Neuronal stem cell (in vitro differentiated cells): ENCODE results near the gene C6orf132.
A peak's percentile ranks its signal among the peaks of the same experiment; 100 is the strongest.

Source experiments
- DNase-seq: peaks from one replicate; pipeline ENCODE4 v3.0.0-alpha.2; 2013; ENCODE audit warnings: low spot score
- H2AFZ ChIP-seq: one replicate; pipeline ENCODE4 v1.6.1; 2013; ENCODE audit warnings: mild to moderate bottlenecking, low read length, inconsistent platforms
- H2AK5ac ChIP-seq: 2 replicates; pipeline ENCODE4 v1.6.1; 2013; ENCODE audit warnings: low read depth, mild to moderate bottlenecking, inconsistent platforms, low read length, moderate library complexity, mixed read lengths
- H2BK120ac ChIP-seq: 2 replicates; pipeline ENCODE4 v1.6.1; 2013; ENCODE audit warnings: low read depth, mild to moderate bottlenecking, inconsistent platforms, low read length, moderate library complexity, mixed read lengths
- H2BK12ac ChIP-seq: one replicate; pipeline ENCODE4 v1.6.1; 2013; ENCODE audit warnings: low read length, inconsistent platforms
- H2BK15ac ChIP-seq: 2 replicates; pipeline ENCODE4 v1.6.1; 2013; ENCODE audit warnings: mild to moderate bottlenecking, low read length, inconsistent platforms, mixed read lengths
- H2BK5ac ChIP-seq: one replicate; pipeline ENCODE4 v1.6.1; 2013; ENCODE audit warnings: inconsistent platforms, mild to moderate bottlenecking, low read length, moderate library complexity
- H3K14ac ChIP-seq: one replicate; pipeline ENCODE4 v1.6.1; 2013; ENCODE audit warnings: low read length, inconsistent platforms
- H3K18ac ChIP-seq: 2 replicates; pipeline ENCODE4 v1.6.1; 2013; ENCODE audit warnings: low read length, inconsistent platforms
- H3K23ac ChIP-seq: 2 replicates; pipeline ENCODE4 v1.6.1; 2013; ENCODE audit warnings: low read depth, mild to moderate bottlenecking, mixed read lengths, low read length, inconsistent platforms; ENCODE audit not compliant: poor library complexity
- H3K27ac ChIP-seq: replicated peaks from 3 replicates; pipeline ENCODE4 v1.5.1; 2013; ENCODE audit warnings: low read length, inconsistent platforms
- H3K27me3 ChIP-seq, 3 experiments: 2 replicates each; pipeline ENCODE4 v1.6.1; 2013; ENCODE audit warnings: low read length in 3 of 3, mild to moderate bottlenecking in 2 of 3, inconsistent platforms in 1 of 3, low read depth in 1 of 3, mixed read lengths in 1 of 3, moderate library complexity in 1 of 3; ENCODE audit not compliant: control insufficient read depth in 3 of 3, insufficient read depth in 3 of 3
- H3K36me3 ChIP-seq, 2 donors: replicated peaks in 1 of 2; 2 replicates each; pipeline ENCODE4 v1.6.1; 2013; ENCODE audit warnings: low read length in 2 of 2; ENCODE audit not compliant: control insufficient read depth in 2 of 2, insufficient read depth in 2 of 2
- H3K4ac ChIP-seq: 2 replicates; pipeline ENCODE4 v1.6.1; 2013; ENCODE audit warnings: inconsistent platforms, mild to moderate bottlenecking, low read length, moderate library complexity
- H3K4me1 ChIP-seq, 2 donors: 1 replicate in 1 of 2; 2 replicates in 1 of 2; pipeline ENCODE4 v1.6.1; 2013; ENCODE audit warnings: low read length in 2 of 2, low read depth in 1 of 2; ENCODE audit not compliant: control insufficient read depth in 2 of 2, insufficient read depth in 1 of 2
- H3K4me2 ChIP-seq: one replicate; pipeline ENCODE4 v1.6.1; 2013; ENCODE audit warnings: mild to moderate bottlenecking, low read length, inconsistent platforms; ENCODE audit not compliant: insufficient read depth, poor library complexity, severe bottlenecking
- H3K4me3 ChIP-seq, 2 donors: 2 replicates each; pipeline ENCODE4 v1.5.1; 2013; ENCODE audit warnings: low read length in 2 of 2, mild to moderate bottlenecking in 2 of 2, inconsistent platforms in 1 of 2, moderate library complexity in 1 of 2
- H3K79me1 ChIP-seq: one replicate; pipeline ENCODE4 v1.6.1; 2013; ENCODE audit warnings: low read depth, mild to moderate bottlenecking, inconsistent platforms, low read length, moderate library complexity
- H3K9ac ChIP-seq: one replicate; pipeline ENCODE4 v1.6.1; 2013; ENCODE audit warnings: mild to moderate bottlenecking, low read depth, low read length, inconsistent platforms; ENCODE audit not compliant: poor library complexity
- H3K9me3 ChIP-seq, 2 donors: replicated peaks in 1 of 2; 2 replicates each; pipeline versions ENCODE3 to v1.6.1; 2013; ENCODE audit warnings: low read length in 2 of 2, mild to moderate bottlenecking in 2 of 2, inconsistent platforms in 1 of 2, low read depth in 1 of 2, mixed read lengths in 1 of 2, moderate library complexity in 1 of 2; ENCODE audit not compliant: control insufficient read depth in 2 of 2, insufficient read depth in 1 of 2
- H4K8ac ChIP-seq: one replicate; pipeline ENCODE4 v1.6.1; 2013; ENCODE audit warnings: low read depth, mild to moderate bottlenecking, inconsistent platforms, low read length, moderate library complexity
- H4K91ac ChIP-seq: one replicate; pipeline ENCODE4 v1.6.1; 2013; ENCODE audit warnings: low read length, low read depth, mild to moderate bottlenecking, inconsistent platforms; ENCODE audit not compliant: poor library complexity
- WGBS, 2 donors: extraction: QIAGEN DNeasy Blood & Tissue Kit; methylation state at CpG; one replicate each; pipeline ENCODE4 v1.1.7; 2013; ENCODE audit warnings: missing lambda C conversion rate in 2 of 2, mixed read lengths in 1 of 2; ENCODE audit not compliant: insufficient read length in 2 of 2, insufficient replicate concordance in 1 of 2; ENCODE audit errors: extremely low coverage in 2 of 2; 5-methylcytosine and 5-hydroxymethylcytosine counted together

C6orf132 gene

DNA sequence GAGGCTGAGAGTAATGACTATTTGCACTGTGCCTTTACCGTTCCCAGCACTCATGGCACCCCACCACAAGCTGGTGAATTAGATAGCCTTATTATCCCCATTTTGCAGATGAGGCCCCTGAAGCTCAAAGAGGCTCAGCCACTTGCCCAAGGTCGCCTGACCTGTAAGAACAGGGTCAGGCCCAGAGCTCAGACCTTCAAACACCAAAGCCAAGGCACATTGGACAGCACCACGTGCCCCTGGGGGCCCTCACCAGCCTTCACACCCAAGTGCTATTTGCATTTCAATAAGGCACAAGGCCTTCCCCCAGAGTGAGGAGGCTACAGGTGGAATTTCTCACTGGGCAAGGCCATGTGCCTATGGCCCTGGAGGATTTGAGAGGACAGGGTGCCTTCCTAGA, 14.2 kb upstream of the C6orf132 start:
- Histone ChIP-seq H3K4me3 (no peak overlapping the region), H3K27me3 (peaks cover 0 to 31% (median 2%) of the 10 kb centered on the region in 3 experiments), H3K14ac (no peak overlapping the region), H3K9ac (no peak overlapping the region), H2BK5ac (no peak overlapping the region), H3K79me1 (no peaks in the 10 kb centered on the region), H2BK15ac (peak overlapping the region; percentile 30), H3K23ac (no peak overlapping the region), H3K36me3 (no peaks in the 10 kb centered on the region), H4K8ac (no peak overlapping the region), H3K4me2 (no peak overlapping the region), H3K27ac (no peak overlapping the region), H2AK5ac (peak overlapping the region; percentile 15), H4K91ac (no peak overlapping the region), H3K9me3 (no peaks in the 10 kb centered on the region), H2BK120ac (no peak overlapping the region), H3K4me1 (peaks cover 0 to 18% of the 10 kb centered on the region in 2 donors), H3K4ac (no peak overlapping the region), H2BK12ac (no peak overlapping the region), H3K18ac (peak overlapping the region; percentile 32), H2AFZ (no peak overlapping the region)
- DNase-seq = no peak
- no CpG with 5 or more reads among the region's 3 CpGs for WGBS, 2 donors

GRCh38 chr6:42155293-42155692, 12.9 kb upstream of the C6orf132 start:
- no peak overlapping the region for H3K4ac ChIP-seq
- H3K79me1 ChIP-seq = no peaks in the 10 kb centered on the region
- WGBS, 2 donors = no CpG with 5 or more reads among the region's 4 CpGs
- peak overlapping the region; percentile 4 for H2BK12ac ChIP-seq
- no peak overlapping the region for H3K27ac ChIP-seq
- H3K9ac ChIP-seq = no peak overlapping the region
- no peaks in the 10 kb centered on the region for H3K9me3 ChIP-seq
- no peak overlapping the region for H3K4me2 ChIP-seq
- no peak overlapping the region for H2AFZ ChIP-seq
- H3K18ac ChIP-seq = peak overlapping the region; percentile 15
- peak overlapping the region; percentile 6 for H2BK120ac ChIP-seq
- peaks cover 0 to 35% (median 2%) of the 10 kb centered on the region in 3 experiments for H3K27me3 ChIP-seq
- no peak overlapping the region for H4K91ac ChIP-seq
- peak overlapping the region; percentile 27 for H2AK5ac ChIP-seq
- no peak for DNase-seq
- H3K4me1 ChIP-seq = peaks cover 0 to 15% of the 10 kb centered on the region in 2 donors
- no peak overlapping the region for H2BK15ac ChIP-seq
- no peak overlapping the region for H3K14ac ChIP-seq
- no peak overlapping the region for H3K4me3 ChIP-seq
- no peaks in the 10 kb centered on the region for H3K36me3 ChIP-seq
- H3K23ac ChIP-seq = no peak overlapping the region
- no peak overlapping the region for H2BK5ac ChIP-seq
- no peak overlapping the region for H4K8ac ChIP-seq

GRCh38 chr6:42154461-42155209, 12.2 kb upstream of the C6orf132 start:
- Histone ChIP-seq H4K8ac (no peak overlapping the region), H3K9me3 (no peaks in the 10 kb centered on the region), H2BK15ac (no peak overlapping the region), H3K4ac (no peak overlapping the region), H3K4me3 (no peak overlapping the region), H2BK12ac (no peak overlapping the region), H2BK120ac (no peak overlapping the region), H4K91ac (no peak overlapping the region), H3K4me1 (peaks cover 0 to 13% of the 10 kb centered on the region in 2 donors), H2AFZ (no peak overlapping the region), H3K9ac (no peak overlapping the region), H3K27me3 (peaks cover 0 to 35% (median 2%) of the 10 kb centered on the region in 3 experiments), H3K23ac (no peak overlapping the region), H2BK5ac (no peak overlapping the region), H3K36me3 (no peaks in the 10 kb centered on the region), H3K18ac (no peak overlapping the region), H2AK5ac (no peak overlapping the region), H3K14ac (no peak overlapping the region), H3K27ac (no peak overlapping the region), H3K79me1 (no peaks in the 10 kb centered on the region), H3K4me2 (no peak overlapping the region)
- no peak for DNase-seq

GRCh38 chr6:42153921-42154320, 11.5 kb upstream of the C6orf132 start:
- H2AFZ ChIP-seq = no peak overlapping the region
- H2BK15ac ChIP-seq = no peak overlapping the region
- H2AK5ac ChIP-seq = no peak overlapping the region
- no peak overlapping the region for H4K91ac ChIP-seq
- peaks cover 0 to 9% of the 10 kb centered on the region in 2 donors for H3K4me1 ChIP-seq
- no peak overlapping the region for H3K14ac ChIP-seq
- H3K79me1 ChIP-seq = no peaks in the 10 kb centered on the region
- H3K4me3 ChIP-seq = no peak overlapping the region
- H4K8ac ChIP-seq = no peak overlapping the region
- DNase-seq = no peak
- no peak overlapping the region for H2BK5ac ChIP-seq
- H3K27me3 ChIP-seq = peaks cover 0 to 36% (median 2%) of the 10 kb centered on the region in 3 experiments
- H3K9me3 ChIP-seq = no peaks in the 10 kb centered on the region
- no peaks in the 10 kb centered on the region for H3K36me3 ChIP-seq
- H3K4me2 ChIP-seq = no peak overlapping the region
- H2BK120ac ChIP-seq = no peak overlapping the region
- no CpG with 5 or more reads among the region's 5 CpGs for WGBS, 2 donors
- no peak overlapping the region for H3K18ac ChIP-seq
- no peak overlapping the region for H2BK12ac ChIP-seq
- H3K4ac ChIP-seq = no peak overlapping the region
- no peak overlapping the region for H3K23ac ChIP-seq
- no peak overlapping the region for H3K27ac ChIP-seq
- no peak overlapping the region for H3K9ac ChIP-seq
